Eye (tissue), 1 donor: Measurements from ENCODE around the gene DDX54.
A peak's percentile ranks its signal among the peaks of the same experiment; 100 is the strongest.
"Not testable (repeated sequence)": the region's sequence is repeated elsewhere in the genome, so short reads cannot be mapped to it uniquely, and the experiment has no call there.

Experiments
- DNase-seq: peaks from one replicate; pipeline ENCODE4 v3.0.0-alpha.2; 2015

The DDX54 gene

GRCh38 chr12:113220593-113221180, 35.4 kb upstream of the DDX54 start:
- DNase-seq: no peak

GRCh38 chr12:113216027-113216426, 30.7 kb upstream of the DDX54 start:
- DNase-seq: no peak

GRCh38 chr12:113214895-113215400, 29.7 kb upstream of the DDX54 start:
- no peak for DNase-seq

GRCh38 chr12:113211160-113211559, 25.9 kb upstream of the DDX54 start:
- DNase-seq: no peak

- no peak for DNase-seq
These were observed 23.0 kb upstream of the DDX54 start for GRCh38 chr12:113208041-113208934.

GRCh38 chr12:113207613-113208040, 22.3 kb upstream of the DDX54 start:
- DNase-seq: no peak

- DNase-seq: not testable (repeated sequence)
These were observed 21.5 kb upstream of the DDX54 start for GRCh38 chr12:113206802-113207201.

GRCh38 chr12:113204804-113205203, 19.5 kb upstream of the DDX54 start:
- DNase-seq: no peak

GRCh38 chr12:113203852-113204760, 18.8 kb upstream of the DDX54 start:
- DNase-seq: no peak

GRCh38 chr12:113202300-113203075, 17.2 kb upstream of the DDX54 start:
- DNase-seq: no peak

- DNase-seq: no peak
These were observed 16.2 kb upstream of the DDX54 start for GRCh38 chr12:113201187-113202177.

- no peak for DNase-seq
These were observed 14.9 kb upstream of the DDX54 start for GRCh38 chr12:113200021-113200797.

- DNase-seq: no peak
These were observed 13.0 kb upstream of the DDX54 start for GRCh38 chr12:113198296-113198695.

GRCh38 chr12:113197518-113198077, 12.3 kb upstream of the DDX54 start:
- no peak for DNase-seq

GRCh38 chr12:113196990-113197389, 11.7 kb upstream of the DDX54 start:
- peak; percentile 79 for DNase-seq

- DNase-seq: no peak
These were observed 11.3 kb upstream of the DDX54 start for GRCh38 chr12:113196582-113196981.

- DNase-seq: no peak
These were observed 10.3 kb upstream of the DDX54 start for GRCh38 chr12:113195598-113195997.

- DNase-seq: peak; percentile 69
These were observed 9.7 kb upstream of the DDX54 start for GRCh38 chr12:113194971-113195391.

GRCh38 chr12:113191227-113191626, 5.9 kb upstream of the DDX54 start:
- DNase-seq: no peak

GRCh38 chr12:113190761-113191160, 5.5 kb upstream of the DDX54 start:
- DNase-seq: peak; percentile 68
